H1 (cell line): Measurements from ENCODE around the gene NXPE1. TPM values are rescaled to one million over a fixed set of nuclear protein-coding genes. Genes with fewer than 3 reads are reported as not detected.

Experiments
- CTCF ChIA-PET: fragments of 300-600 bp; sonication (Branson Sonifier 250); formaldehyde crosslinking; loops from one replicate; lab custom pipeline; 2021; ENCODE audit not compliant: partially characterized antibody; lab: Charles Lee
- POLR2A ChIA-PET: fragments of 300-600 bp; sonication (Branson Sonifier 250); formaldehyde crosslinking; loops from one replicate; lab custom pipeline; 2021; ENCODE audit warnings: inconsistent platforms; ENCODE audit not compliant: partially characterized antibody; lab: Charles Lee
- DNase-seq, 2 experiments: peaks; one replicate each; pipeline versions ENCODE4 v3.0.0 to v3.0.0-alpha.2; 2010 to 2022; ENCODE audit warnings: low spot score in 2 of 2, low read depth in 1 of 2, mixed read lengths in 1 of 2
- FAIRE-seq: peaks from 2 replicates; lab custom pipeline; 2011; peaks lifted over from hg19 to GRCh38; lab: Jason Lieb, UNC
- H2AFZ ChIP-seq: 2 replicates; pipeline ENCODE4 v1.8.1; 2012; ENCODE audit warnings: low read length, inconsistent platforms
- H2AK5ac ChIP-seq: 2 replicates; pipeline ENCODE4 v1.6.1; 2013; ENCODE audit warnings: low read depth, low read length
- H2BK120ac ChIP-seq: replicated peaks from 2 replicates; pipeline ENCODE3; 2013; ENCODE audit warnings: low read depth, low read length, inconsistent platforms
- H2BK12ac ChIP-seq: 2 replicates; pipeline ENCODE4 v1.6.1; 2013; ENCODE audit warnings: low read depth, low read length
- H2BK15ac ChIP-seq: 2 replicates; pipeline ENCODE4 v1.6.1; 2013; ENCODE audit warnings: low read length
- H2BK20ac ChIP-seq: 2 replicates; pipeline ENCODE4 v1.6.1; 2013; ENCODE audit warnings: low read length
- H2BK5ac ChIP-seq: 2 replicates; pipeline ENCODE4 v1.6.1; 2013; ENCODE audit warnings: low read depth, low read length
- H3K14ac ChIP-seq: 2 replicates; pipeline ENCODE4 v1.6.1; 2013; ENCODE audit warnings: inconsistent platforms; ENCODE audit not compliant: insufficient read length
- H3K18ac ChIP-seq: 2 replicates; pipeline ENCODE4 v1.6.1; 2013; ENCODE audit warnings: low read length; ENCODE audit errors: extremely low read depth
- H3K23ac ChIP-seq: 2 replicates; pipeline ENCODE4 v1.6.1; 2013; ENCODE audit warnings: inconsistent platforms; ENCODE audit not compliant: insufficient read length
- H3K23me2 ChIP-seq: 2 replicates; pipeline ENCODE4 v1.6.1; 2013; ENCODE audit warnings: low read depth, low read length
- H3K27ac ChIP-seq: 2 replicates; pipeline ENCODE4 v1.6.1; 2011; ENCODE audit warnings: low read depth, low read length, inconsistent platforms
- H3K27me3 ChIP-seq, 4 experiments: replicated peaks in 1 of 4; 1 replicate in 1 of 4; 2 replicates in 3 of 4; pipeline versions ENCODE4 v1.6.1 to v1.8.1; 2011 to 2013; ENCODE audit warnings: low read length in 3 of 4, mild to moderate bottlenecking in 3 of 4, inconsistent platforms in 2 of 4, mixed read lengths in 2 of 4, moderate library complexity in 1 of 4; ENCODE audit not compliant: control insufficient read depth in 3 of 4, insufficient read depth in 3 of 4; ENCODE audit errors: extremely low read depth in 1 of 4
- H3K36me3 ChIP-seq, 4 experiments: 2 replicates each; pipeline versions ENCODE4 v1.6.1 to v1.8.1; 2011 to 2013; ENCODE audit warnings: mild to moderate bottlenecking in 4 of 4, low read length in 3 of 4, moderate library complexity in 2 of 4, control low read depth in 1 of 4, inconsistent platforms in 1 of 4; ENCODE audit not compliant: insufficient read depth in 4 of 4, control insufficient read depth in 2 of 4
- H3K4ac ChIP-seq: replicated peaks from 2 replicates; pipeline ENCODE3; 2013; ENCODE audit warnings: low read length, low read depth, mixed read lengths, inconsistent platforms; ENCODE audit not compliant: insufficient read length
- H3K4me1 ChIP-seq, 4 experiments: replicated peaks in 1 of 4; 1 replicate in 1 of 4; 2 replicates in 3 of 4; pipeline versions ENCODE4 v1.6.1 to v1.8.1; 2011 to 2013; ENCODE audit warnings: low read length in 3 of 4, inconsistent platforms in 2 of 4, mixed read lengths in 1 of 4; ENCODE audit not compliant: insufficient read depth in 4 of 4, control insufficient read depth in 3 of 4
- H3K4me2 ChIP-seq, 2 experiments: 2 replicates each; pipeline versions ENCODE4 v1.6.1 to v1.8.1; 2011 to 2013; ENCODE audit warnings: low read depth in 2 of 2, low read length in 2 of 2, control low read depth in 1 of 2, inconsistent platforms in 1 of 2, mild to moderate bottlenecking in 1 of 2; ENCODE audit not compliant: insufficient read depth in 1 of 2
- H3K4me3 ChIP-seq, 4 experiments: fragments of 200-600, 300-600 bp in 1 of 4; sonication (generic), shearing (Covaris generic), sonication (Bioruptor Twin) in 1 of 4; 2 replicates each; pipeline versions ENCODE4 v1.5.1 to v1.8.1; 2011 to 2016; ENCODE audit warnings: low read length in 4 of 4, low read depth in 3 of 4, control low read depth in 2 of 4, inconsistent platforms in 2 of 4, mild to moderate bottlenecking in 2 of 4, mixed read lengths in 1 of 4, moderate library complexity in 1 of 4; ENCODE audit not compliant: insufficient read depth in 2 of 4; ENCODE audit errors: extremely low read depth in 1 of 4
- H3K56ac ChIP-seq: replicated peaks from 2 replicates; pipeline ENCODE3; 2013; ENCODE audit warnings: low read depth, mild to moderate bottlenecking, mixed read lengths, low read length, inconsistent platforms; ENCODE audit not compliant: insufficient read length
- H3K79me1 ChIP-seq: 2 replicates; pipeline ENCODE4 v1.6.1; 2013; ENCODE audit warnings: low read depth, low read length, control low read depth
- H3K79me2 ChIP-seq, 2 experiments: 2 replicates each; pipeline versions ENCODE4 v1.6.1 to v1.8.1; 2012 to 2013; ENCODE audit warnings: low read length in 2 of 2, mild to moderate bottlenecking in 2 of 2, inconsistent platforms in 1 of 2; ENCODE audit not compliant: insufficient read depth in 2 of 2, control insufficient read depth in 1 of 2
- H3K9ac ChIP-seq, 4 experiments: replicated peaks in 1 of 4; 1 replicate in 1 of 4; 2 replicates in 3 of 4; pipeline versions ENCODE4 v1.6.1 to v1.8.1; 2011 to 2013; ENCODE audit warnings: low read depth in 3 of 4, low read length in 3 of 4, control low read depth in 2 of 4, mild to moderate bottlenecking in 2 of 4, moderate library complexity in 2 of 4, inconsistent platforms in 1 of 4; ENCODE audit errors: extremely low read depth in 1 of 4
- H3K9me3 ChIP-seq, 2 experiments: 2 replicates each; pipeline versions ENCODE4 v1.6.1 to v1.8.1; 2012 to 2013; ENCODE audit warnings: mild to moderate bottlenecking in 2 of 2, moderate library complexity in 2 of 2, control low read depth in 1 of 2, inconsistent platforms in 1 of 2, low read depth in 1 of 2, low read length in 1 of 2, mixed read lengths in 1 of 2; ENCODE audit not compliant: insufficient read depth in 2 of 2
- H4K20me1 ChIP-seq, 2 experiments: replicated peaks in 1 of 2; 2 replicates each; pipeline versions ENCODE3 to v1.8.1; 2011 to 2013; ENCODE audit warnings: inconsistent platforms in 2 of 2, low read length in 2 of 2, mild to moderate bottlenecking in 1 of 2; ENCODE audit not compliant: insufficient read depth in 2 of 2, control insufficient read depth in 1 of 2
- H4K5ac ChIP-seq: 2 replicates; pipeline ENCODE4 v1.6.1; 2013; ENCODE audit warnings: low read length, low read depth, mixed read lengths, inconsistent platforms; ENCODE audit not compliant: insufficient read length
- H4K8ac ChIP-seq: 2 replicates; pipeline ENCODE4 v1.8.0; 2013; ENCODE audit warnings: mild to moderate bottlenecking, moderate library complexity, low read length, inconsistent platforms; ENCODE audit not compliant: insufficient read depth; ENCODE audit errors: extremely low read depth
- H4K91ac ChIP-seq: replicated peaks from 2 replicates; pipeline ENCODE3; 2013; ENCODE audit warnings: low read length, mixed read lengths, inconsistent platforms; ENCODE audit not compliant: insufficient read length
- ASH2L ChIP-seq: fragments of 200-600, 300-600 bp; sonication (generic); IDR thresholded peaks from one replicate; pipeline ENCODE4 v1.7.1; 2017; ENCODE audit warnings: low read length
- BCL11A ChIP-seq, 2 experiments: IDR thresholded peaks; one replicate each; pipeline ENCODE4 v1.6.1; 2011; ENCODE audit warnings: low read depth in 2 of 2, low read length in 2 of 2, mild to moderate bottlenecking in 2 of 2
- BRCA1 ChIP-seq: IDR thresholded peaks from 2 replicates; pipeline ENCODE4 v1.6.1; 2012; ENCODE audit warnings: low read depth, low read length, improper control_type of control experiment
- CTBP2 ChIP-seq: IDR thresholded peaks from 2 replicates; pipeline ENCODE4 v1.7.0; 2011; ENCODE audit warnings: borderline replicate concordance, mild to moderate bottlenecking, moderate library complexity, mixed read lengths, low read length; ENCODE audit not compliant: insufficient read depth, insufficient read length
- EZH2 ChIP-seq: fragments of 200-600 bp; sonication (generic); IDR thresholded peaks from 2 replicates; pipeline ENCODE4 v1.7.1; 2012; ENCODE audit warnings: low read depth, mild to moderate bottlenecking, moderate library complexity, low read length, inconsistent platforms; ENCODE audit not compliant: severe bottlenecking
- JUND ChIP-seq: IDR thresholded peaks from 2 replicates; pipeline ENCODE4 v1.6.1; 2011; ENCODE audit warnings: mild to moderate bottlenecking, improper control_type of control experiment, low read length
- KDM1A ChIP-seq: fragments of 200-600, 300-600 bp; sonication (generic); IDR thresholded peaks from 2 replicates; pipeline ENCODE4 v1.7.1; 2016; ENCODE audit warnings: mild to moderate bottlenecking, low read length, borderline replicate concordance
- NANOG ChIP-seq: IDR thresholded peaks from 2 replicates; pipeline ENCODE4 v1.6.1; 2011; ENCODE audit warnings: low read length, low read depth, mild to moderate bottlenecking, inconsistent platforms; ENCODE audit not compliant: insufficient read depth, poor library complexity, severe bottlenecking
- PHF8 ChIP-seq: fragments of 200-600 bp; sonication (generic); conservative IDR thresholded peaks from 2 replicates; pipeline ENCODE4 v1.7.1; 2012; ENCODE audit warnings: low read depth, mild to moderate bottlenecking, inconsistent platforms, low read length, moderate library complexity
- SIN3A ChIP-seq, 2 experiments: IDR thresholded peaks in 1 of 2; conservative IDR thresholded peaks in 1 of 2; 2 replicates each; pipeline ENCODE4 v1.6.1; 2011 to 2012; ENCODE audit warnings: low read length in 2 of 2, improper control_type of control experiment in 1 of 2, low read depth in 1 of 2, mild to moderate bottlenecking in 1 of 2
- SP1 ChIP-seq: IDR thresholded peaks from 2 replicates; pipeline ENCODE4 v1.6.1; 2011; ENCODE audit warnings: low read depth, low read length
- TBP ChIP-seq: IDR thresholded peaks from 2 replicates; pipeline ENCODE4 v1.6.1; 2011; ENCODE audit warnings: low read depth, low read length, improper control_type of control experiment
- TEAD4 ChIP-seq: IDR thresholded peaks from 2 replicates; pipeline ENCODE4 v1.6.1; 2012; ENCODE audit warnings: low read depth, low read length, inconsistent platforms, mixed read lengths
- ZNF274 ChIP-seq: IDR thresholded peaks from 2 replicates; pipeline ENCODE4 v1.7.0; 2012; ENCODE audit warnings: low read length, borderline replicate concordance; ENCODE audit errors: extremely low read depth
- WGBS, 2 experiments: shearing (Covaris generic) in 1 of 2; methylation state at CpG; one replicate each; pipeline versions ENCODE4 v1.1.6 to v1.1.7; 2013 to 2015; ENCODE audit warnings: low lambda C conversion rate in 2 of 2, mixed read lengths in 2 of 2, inconsistent platforms in 1 of 2, low coverage in 1 of 2, missing lambda C conversion rate in 1 of 2; ENCODE audit not compliant: insufficient replicate concordance in 2 of 2, insufficient coverage in 1 of 2, insufficient read length in 1 of 2; ENCODE audit errors: extremely low coverage in 1 of 2, missing lambda C conversion rate in 1 of 2; 5-methylcytosine and 5-hydroxymethylcytosine counted together
- polyA plus RNA-seq, 7 experiments: library from polyadenylated mRNA; depleted of rRNA in 3 of 7; stranded (reverse) in 5 of 7; unstranded in 2 of 7; fragments of >200 nt in 5 of 7; fragments of 200-250 nt in 2 of 7; gene quantifications; 1 replicate in 5 of 7; 2 replicates in 1 of 7; 4 replicates in 1 of 7; pipeline versions ENCODE4 v1.2.1 to v1.2.3, GENCODE V29; 2011 to 2013; ENCODE audit warnings: missing spikeins in 2 of 7, mixed read lengths in 2 of 7
- total RNA-seq: library from RNA; stranded (reverse); fragmentation: NEBNext Ultra II Directional; extraction: Animal tissue kit (Norgen Biotek cat#: 25700); gene quantifications from 2 replicates; pipeline ENCODE4 v1.2.1, GENCODE V29; 2021
- TF ChIP-seq, protein P1 (sequence below): IDR thresholded peaks from 2 replicates; pipeline ENCODE4 v1.6.1; 2012; ENCODE audit warnings: inconsistent platforms

The NXPE1 gene
- total and polyA plus RNA-seq, 2 of the 8 experiments (the other 6 are each of a cell fraction or from before 2014, with no cell fraction given), result not detected

DNA sequence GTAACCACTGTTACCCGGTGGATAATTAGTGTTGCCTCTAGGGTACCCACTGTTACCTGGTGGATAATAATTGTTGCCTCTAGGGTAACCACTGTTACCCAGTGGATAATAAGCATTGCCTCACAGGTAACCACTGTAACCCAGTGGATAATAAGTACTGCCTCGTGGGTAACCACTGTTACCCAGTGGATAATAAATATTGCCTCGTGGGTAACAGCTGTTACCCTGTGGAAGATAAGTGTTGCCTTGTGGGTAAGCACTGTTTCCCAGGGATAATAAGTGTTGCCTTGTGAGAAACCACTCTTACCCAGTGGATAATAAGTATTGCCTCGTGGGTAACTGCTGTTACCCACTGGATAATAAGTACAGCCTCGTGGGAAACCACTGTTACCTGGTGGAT, 45.2 kb upstream of the NXPE1 start:
- no peak overlapping the region for H2BK120ac ChIP-seq
- peaks cover 15 to 25% of the 10 kb centered on the region in 2 experiments; a peak in 3 of 4 replicates for H3K9me3 ChIP-seq
- no peak overlapping the region for H3K18ac ChIP-seq
- FAIRE-seq (no peak), DNase-seq (no peak)
- no peak overlapping the region for H3K4ac ChIP-seq
- no peak overlapping the region for H3K9ac ChIP-seq
- no peak overlapping the region for H3K23ac ChIP-seq
- no peaks in the 10 kb centered on the region for H3K36me3 ChIP-seq
- no peaks in the 10 kb centered on the region for H3K23me2 ChIP-seq
- no peak overlapping the region for H4K5ac ChIP-seq
- H3K4me1 ChIP-seq, result no peaks in the 10 kb centered on the region
- H3K56ac ChIP-seq, result no peak overlapping the region
- no peak overlapping the region for H2AK5ac ChIP-seq
- no peaks in the 10 kb centered on the region for H3K79me2 ChIP-seq
- no peak overlapping the region for H4K91ac ChIP-seq
- no peaks in the 10 kb centered on the region for H4K20me1 ChIP-seq
- H3K27ac ChIP-seq, result no peak overlapping the region
- no peak overlapping the region for H3K14ac ChIP-seq
- H3K4me3 ChIP-seq, result no peak overlapping the region
- no peak overlapping the region for H2BK5ac ChIP-seq
- no peak overlapping the region for H2BK12ac ChIP-seq
- no peaks in the 10 kb centered on the region for H3K27me3 ChIP-seq
- H2BK20ac ChIP-seq, result no peak overlapping the region
- POLR2A ChIA-PET, result no interaction called here
- 89% methylated on average over 5 of the region's 5 CpGs; no CpG with 5 or more reads in 1 of the 2 experiments for WGBS, 2 experiments
- H3K79me1 ChIP-seq, result no peaks in the 10 kb centered on the region
- H2AFZ ChIP-seq, result no peak overlapping the region
- CTCF ChIA-PET, result no interaction called here
- H4K8ac ChIP-seq, result no peak overlapping the region
- no peak overlapping the region for H3K4me2 ChIP-seq
- no peak overlapping the region for H2BK15ac ChIP-seq
- TF ChIP-seq SP1 (no peak), CTBP2 (no peak), ZNF274 (no peak), PHF8 (no peak), KDM1A (no peak), TEAD4 (no peak), BRCA1 (no peak), BCL11A (IDR thresholded peaks at IDR 0.05; ENCODE audit: low read depth in 2 of 2, low read length in 2 of 2) (no peak), SIN3A (conservative IDR thresholded peaks at IDR 0.05 in 1 of 2, IDR thresholded peaks at IDR 0.05 in 1 of 2; ENCODE audit: low read depth in 1 of 2, low read length in 2 of 2) (no peak), TBP (no peak), ASH2L (no peak), JUND (no peak), NANOG (no peak), EZH2 (no peak)
- TF ChIP-seq, protein P1, sequence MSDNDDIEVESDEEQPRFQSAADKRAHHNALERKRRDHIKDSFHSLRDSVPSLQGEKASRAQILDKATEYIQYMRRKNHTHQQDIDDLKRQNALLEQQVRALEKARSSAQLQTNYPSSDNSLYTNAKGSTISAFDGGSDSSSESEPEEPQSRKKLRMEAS, result no peak
